Smooth muscle cell (in vitro differentiated cells): ENCODE results near the gene TAPT1. TPM values are rescaled to one million over a fixed set of nuclear protein-coding genes. Genes with fewer than 3 reads are reported as not detected.
"Not testable (repeated sequence)": the region's sequence is repeated elsewhere in the genome, so short reads cannot be mapped to it uniquely, and the experiment has no call there.

Experiments used
- DNase-seq: peaks from one replicate; lab custom pipeline; 2025; ENCODE audit not compliant: unreplicated experiment; lab: John Stamatoyannopoulos, UW
- H2AFZ ChIP-seq: fragments of 200-600 bp; sonication (generic); 2 replicates; pipeline ENCODE4 v1.6.0; 2016; ENCODE audit warnings: antibody characterized with exemption, low read depth, mild to moderate bottlenecking
- H3F3A ChIP-seq: fragments of 200-600 bp; sonication (generic); 2 replicates; pipeline ENCODE4 v1.6.0; 2017; ENCODE audit warnings: antibody characterized with exemption, low read depth
- H3K27ac ChIP-seq: fragments of 200-600 bp; sonication (generic); 2 replicates; pipeline ENCODE4 v1.5.1; 2016; ENCODE audit warnings: low read depth, mild to moderate bottlenecking
- H3K27me3 ChIP-seq: fragments of 200-600 bp; sonication (generic); 2 replicates; pipeline ENCODE4 v1.6.1; 2016; ENCODE audit warnings: low read depth, mild to moderate bottlenecking
- H3K36me3 ChIP-seq: fragments of 200-600 bp; sonication (generic); 2 replicates; pipeline ENCODE4 v1.5.1; 2016; ENCODE audit warnings: low read depth
- H3K4me1 ChIP-seq: fragments of 200-600 bp; sonication (generic); 2 replicates; pipeline ENCODE4 v1.5.1; 2016; ENCODE audit warnings: low read depth
- H3K4me2 ChIP-seq: fragments of 200-600 bp; sonication (generic); 2 replicates; pipeline ENCODE4 v1.6.0; 2016; ENCODE audit warnings: mild to moderate bottlenecking
- H3K4me3 ChIP-seq: fragments of 200-600 bp; sonication (generic); 2 replicates; pipeline ENCODE4 v1.5.1; 2016; ENCODE audit warnings: mild to moderate bottlenecking
- H3K79me2 ChIP-seq: fragments of 200-600 bp; sonication (generic); 2 replicates; pipeline ENCODE4 v1.6.0; 2016; ENCODE audit warnings: low read depth, mild to moderate bottlenecking
- H3K9ac ChIP-seq: fragments of 200-600 bp; sonication (generic); 2 replicates; pipeline ENCODE4 v1.6.0; 2016; ENCODE audit warnings: low read depth
- H3K9me3 ChIP-seq: fragments of 200-600 bp; sonication (generic); replicated peaks from 2 replicates; pipeline ENCODE4 v1.5.1; 2016; ENCODE audit warnings: low read depth
- H4K20me1 ChIP-seq: fragments of 200-600 bp; sonication (generic); 2 replicates; pipeline ENCODE4 v1.6.0; 2016; ENCODE audit warnings: low read depth
- WGBS: methylation state at CpG from one replicate; pipeline ENCODE4 v1.1.7; 2016; ENCODE audit warnings: low lambda C conversion rate; 5-methylcytosine and 5-hydroxymethylcytosine counted together
- polyA plus RNA-seq: library from polyadenylated mRNA; unstranded; fragments of >200 nt; fragmentation: Nextera tagmentation; extraction: Ambion mirVana; gene quantifications from 2 replicates; pipeline ENCODE4 v1.2.1, GENCODE V29; 2016
- total RNA-seq: library from RNA; depleted of rRNA; stranded (reverse); fragments of >200 nt; gene quantifications from 2 replicates; pipeline ENCODE4 v1.2.3, GENCODE V29; 2014
- TF ChIP-seq, protein P1 (sequence below): fragments of 200-600 bp; sonication (generic); IDR thresholded peaks from 2 replicates; pipeline ENCODE4 v1.5.1; 2017; ENCODE audit warnings: borderline replicate concordance, mild to moderate bottlenecking, antibody characterized with exemption; ENCODE audit not compliant: insufficient read depth, poor library complexity, severe bottlenecking

The TAPT1 gene
- total and polyA plus RNA-seq, 2 experiments from 2014 or later, result 7.9 to 12.9 TPM

DNA sequence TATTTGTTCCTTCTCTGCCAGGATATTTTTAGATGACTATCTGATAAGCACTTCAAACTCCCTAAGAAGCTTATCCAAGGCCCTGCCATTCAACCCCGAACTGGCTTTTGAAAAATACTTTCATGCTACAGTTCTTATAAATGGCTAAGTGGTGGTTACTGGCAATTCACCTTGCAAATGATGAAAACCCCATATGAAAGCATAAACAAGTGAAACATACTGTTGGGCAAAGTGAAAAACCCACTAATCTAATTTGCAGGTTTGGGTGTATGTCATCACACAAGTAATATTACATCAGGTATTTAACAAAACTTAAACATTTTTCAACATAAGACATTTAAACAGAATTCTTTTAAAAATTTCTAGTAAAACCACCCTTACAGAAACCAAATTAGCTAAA is 31.1 kb downstream of the TAPT1 start:
- Histone ChIP-seq H3K27ac (no peak overlapping the region), H3K36me3 (peaks cover 8% of the 10 kb centered on the region), H4K20me1 (no peaks in the 10 kb centered on the region), H3K4me1 (peaks cover 10% of the 10 kb centered on the region), H3K9me3 (no peaks in the 10 kb centered on the region), H3K4me3 (no peak overlapping the region), H3K79me2 (no peaks in the 10 kb centered on the region), H2AFZ (no peak overlapping the region), H3K4me2 (no peak overlapping the region), H3F3A (no peaks in the 10 kb centered on the region), H3K9ac (no peak overlapping the region), H3K27me3 (no peaks in the 10 kb centered on the region)
- TF ChIP-seq, protein P1, sequence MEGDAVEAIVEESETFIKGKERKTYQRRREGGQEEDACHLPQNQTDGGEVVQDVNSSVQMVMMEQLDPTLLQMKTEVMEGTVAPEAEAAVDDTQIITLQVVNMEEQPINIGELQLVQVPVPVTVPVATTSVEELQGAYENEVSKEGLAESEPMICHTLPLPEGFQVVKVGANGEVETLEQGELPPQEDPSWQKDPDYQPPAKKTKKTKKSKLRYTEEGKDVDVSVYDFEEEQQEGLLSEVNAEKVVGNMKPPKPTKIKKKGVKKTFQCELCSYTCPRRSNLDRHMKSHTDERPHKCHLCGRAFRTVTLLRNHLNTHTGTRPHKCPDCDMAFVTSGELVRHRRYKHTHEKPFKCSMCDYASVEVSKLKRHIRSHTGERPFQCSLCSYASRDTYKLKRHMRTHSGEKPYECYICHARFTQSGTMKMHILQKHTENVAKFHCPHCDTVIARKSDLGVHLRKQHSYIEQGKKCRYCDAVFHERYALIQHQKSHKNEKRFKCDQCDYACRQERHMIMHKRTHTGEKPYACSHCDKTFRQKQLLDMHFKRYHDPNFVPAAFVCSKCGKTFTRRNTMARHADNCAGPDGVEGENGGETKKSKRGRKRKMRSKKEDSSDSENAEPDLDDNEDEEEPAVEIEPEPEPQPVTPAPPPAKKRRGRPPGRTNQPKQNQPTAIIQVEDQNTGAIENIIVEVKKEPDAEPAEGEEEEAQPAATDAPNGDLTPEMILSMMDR, result no peak
- 84% methylated on average over 1 of the region's 1 CpG for WGBS
- DNase-seq, result no peak

DNA sequence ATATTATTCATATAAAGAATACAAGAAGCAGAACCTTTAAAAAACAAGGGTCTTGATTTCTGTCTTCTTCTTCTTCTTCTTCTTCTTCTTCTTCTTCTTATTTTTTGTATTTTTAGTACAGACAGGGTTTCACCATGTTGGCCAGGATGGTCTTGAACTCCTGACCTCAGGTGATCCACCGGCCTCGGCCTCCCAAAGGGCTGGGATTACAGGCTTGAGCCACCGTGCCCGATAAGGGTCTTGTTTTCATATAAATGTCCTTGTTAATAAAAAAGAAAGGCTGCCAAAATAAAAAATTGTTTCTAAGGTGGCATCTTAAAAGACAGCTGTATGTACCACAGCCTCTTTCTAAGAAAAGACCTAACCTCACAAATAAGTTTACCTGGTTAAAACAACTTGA is 31.5 kb downstream of the TAPT1 start:
- 86% methylated on average over 4 of the region's 4 CpGs for WGBS

DNA sequence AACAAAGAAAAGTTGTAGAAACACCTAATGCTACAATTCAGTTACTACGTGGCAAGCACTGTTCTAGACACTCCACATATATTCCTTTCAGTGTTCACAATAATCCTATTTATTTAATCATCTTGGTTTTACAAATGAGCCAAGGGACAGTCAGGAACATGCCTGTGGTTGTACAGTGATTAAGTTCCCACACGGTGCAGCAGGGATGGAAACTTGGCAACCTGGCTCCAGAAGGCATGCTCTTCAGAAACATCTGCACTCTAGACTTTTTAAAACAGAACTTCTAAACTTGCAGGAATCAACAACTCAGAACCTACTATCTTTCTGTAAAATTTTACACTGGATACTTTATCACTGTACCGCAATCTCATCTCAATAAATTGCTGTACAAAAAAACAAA is 32.1 kb downstream of the TAPT1 start:
- no peaks in the 10 kb centered on the region for H3F3A ChIP-seq
- no peak overlapping the region for H3K9ac ChIP-seq
- H3K4me2 ChIP-seq, result no peak overlapping the region
- no peaks in the 10 kb centered on the region for H3K79me2 ChIP-seq
- DNase-seq, result no peak
- H3K36me3 ChIP-seq, result peaks cover 8% of the 10 kb centered on the region
- H2AFZ ChIP-seq, result no peak overlapping the region
- H3K4me1 ChIP-seq, result peaks cover 10% of the 10 kb centered on the region
- H3K4me3 ChIP-seq, result no peak overlapping the region
- TF ChIP-seq, protein P1, result no peak
- WGBS, result 61% methylated on average over 3 of the region's 3 CpGs
- H4K20me1 ChIP-seq, result no peaks in the 10 kb centered on the region
- no peaks in the 10 kb centered on the region for H3K9me3 ChIP-seq
- H3K27me3 ChIP-seq, result no peaks in the 10 kb centered on the region
- H3K27ac ChIP-seq, result no peak overlapping the region

More for the DNA sequence above, 31.5 kb downstream of the TAPT1 start:
- H4K20me1 ChIP-seq, H3F3A ChIP-seq, H2AFZ ChIP-seq, H3K27ac ChIP-seq, H3K36me3 ChIP-seq, H3K79me2 ChIP-seq, H3K27me3 ChIP-seq, H3K4me3 ChIP-seq, DNase-seq, H3K9ac ChIP-seq, H3K9me3 ChIP-seq, H3K4me2 ChIP-seq: not testable (repeated sequence)
- peaks cover 10% of the 10 kb centered on the region for H3K4me1 ChIP-seq

DNA sequence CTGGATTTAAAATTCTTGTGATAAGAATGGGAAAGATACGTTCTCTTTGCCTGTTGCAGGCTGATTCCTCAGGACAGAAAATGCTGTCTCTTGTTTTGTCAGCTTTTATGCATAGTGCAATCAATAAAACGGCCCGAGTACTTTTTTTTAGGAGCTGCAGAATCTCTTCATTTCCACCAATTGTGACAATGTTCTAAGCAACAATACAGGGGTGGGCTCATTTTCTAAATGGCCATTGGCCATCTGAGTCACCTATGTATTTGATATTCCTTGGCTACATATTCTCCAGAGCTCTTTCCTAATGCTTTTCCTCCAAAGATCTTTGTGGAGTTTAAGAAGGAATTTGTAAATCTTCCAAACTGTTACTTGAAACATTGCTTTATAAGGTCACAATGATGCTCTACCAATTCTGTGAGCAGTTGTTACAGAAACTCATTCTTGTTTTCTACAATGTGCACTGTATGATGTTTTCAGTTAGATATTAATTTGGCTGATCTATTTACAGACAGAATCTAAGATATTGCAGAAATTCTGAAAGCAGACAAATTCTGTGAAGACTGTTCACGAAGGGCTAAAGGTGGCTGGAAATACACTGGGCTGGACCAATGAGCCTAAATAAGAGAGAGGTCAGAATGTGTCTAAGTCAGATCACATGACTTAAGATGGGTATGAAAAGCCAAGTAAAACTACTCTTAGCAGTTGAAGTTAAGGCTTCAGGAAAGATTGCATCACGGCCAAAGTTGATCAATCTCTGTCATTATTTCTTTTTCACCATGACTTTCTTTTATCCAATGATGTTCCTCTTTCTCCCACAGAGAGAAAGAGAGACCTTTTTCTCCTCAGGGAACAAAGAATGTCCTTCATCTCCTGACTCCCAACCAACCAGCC is 33.4 kb downstream of the TAPT1 start:
- 96% methylated on average over 5 of the region's 5 CpGs for WGBS
- Histone ChIP-seq H3K9me3 (no peaks in the 10 kb centered on the region), H3K79me2 (no peaks in the 10 kb centered on the region)

More for the DNA sequence above, 33.4 kb downstream of the TAPT1 start:
- no peak overlapping the region for H3K4me2 ChIP-seq
- H3F3A ChIP-seq, result no peaks in the 10 kb centered on the region
- H3K36me3 ChIP-seq, result peaks cover 8% of the 10 kb centered on the region
- TF ChIP-seq, protein P1, result no peak
- no peak overlapping the region for H3K9ac ChIP-seq
- no peak overlapping the region for H3K27ac ChIP-seq
- H2AFZ ChIP-seq, result no peak overlapping the region
- no peaks in the 10 kb centered on the region for H3K27me3 ChIP-seq
- H3K4me3 ChIP-seq, result no peak overlapping the region
- H4K20me1 ChIP-seq, result no peaks in the 10 kb centered on the region
- peaks cover 10% of the 10 kb centered on the region for H3K4me1 ChIP-seq
- DNase-seq, result no peak
